Measurements from ENCODE around the gene SLC25A38. TPM values are rescaled to one million over a fixed set of nuclear protein-coding genes. Genes with fewer than 3 reads are reported as not detected.
"Not testable (repeated sequence)": the region's sequence is repeated elsewhere in the genome, so short reads cannot be mapped to it uniquely, and the experiment has no call there.

SLC25A38 gene
- total RNA-seq, 1 donor from 2014 or later: 21.0 TPM

DNA sequence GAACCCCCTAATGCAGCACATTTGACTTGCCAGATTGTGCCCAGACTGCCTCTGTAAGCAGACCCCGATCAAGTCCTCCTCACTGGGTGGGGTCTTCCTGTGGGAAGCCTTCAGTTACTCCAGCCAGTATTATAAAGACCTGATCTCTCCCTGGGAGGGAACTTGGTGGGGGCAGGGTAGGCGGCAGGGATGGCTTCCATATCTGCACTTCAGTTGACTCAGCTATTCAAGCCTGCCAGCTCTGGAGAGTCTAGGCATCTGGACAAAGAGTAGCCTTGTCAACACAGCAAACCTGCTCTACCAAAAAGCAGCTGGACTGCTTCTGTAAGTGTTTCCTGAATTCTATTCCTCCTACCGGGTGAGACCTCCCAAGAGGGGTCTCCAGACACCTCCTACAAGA, 21.0 kb upstream of the SLC25A38 start:
- H3K27me3 ChIP-seq (ENCODE audit: low read depth): peaks cover 6% of the 10 kb centered on the region
- no peak overlapping the region for H3K27ac ChIP-seq (replicated peaks)
- H3K36me3 ChIP-seq: no peaks in the 10 kb centered on the region
- H3K9me3 ChIP-seq (replicated peaks): peaks cover 8% of the 10 kb centered on the region
- H3K4me3 ChIP-seq: no peak overlapping the region
- peak; percentile 23 for DNase-seq
- intact Hi-C loops (cut with micrococcal nuclease): no loop called here
- TF ChIP-seq CTCF (IDR thresholded peaks at IDR 0.05; ENCODE audit: borderline replicate concordance): no peak
- peaks cover 11% of the 10 kb centered on the region for H3K4me1 ChIP-seq

DNA sequence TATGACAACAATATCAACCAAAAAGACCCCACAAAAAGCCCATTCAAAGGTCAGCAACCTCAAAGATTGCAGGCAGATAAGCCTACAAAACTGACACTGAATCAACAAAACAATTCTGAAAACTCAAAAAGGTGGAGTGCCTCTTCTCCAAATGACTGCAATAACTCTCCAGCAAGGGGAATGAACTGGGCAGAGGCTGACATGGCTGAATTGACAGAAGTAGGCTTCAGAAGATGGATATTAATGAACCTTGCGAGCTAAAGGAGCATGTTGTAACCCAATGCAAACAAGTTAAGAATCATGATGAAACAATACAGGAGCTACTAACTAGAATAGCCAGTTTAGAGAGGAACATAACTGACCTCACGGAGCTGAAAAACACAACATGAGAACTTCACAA, 20.4 kb upstream of the SLC25A38 start:
- Histone ChIP-seq H3K4me3 (no peak overlapping the region), H3K27ac (replicated peaks) (no peak overlapping the region), H3K9me3 (replicated peaks) (peaks cover 8% of the 10 kb centered on the region), H3K36me3 (no peaks in the 10 kb centered on the region), H3K4me1 (peaks cover 11% of the 10 kb centered on the region), H3K27me3 (ENCODE audit: low read depth) (peaks cover 3% of the 10 kb centered on the region)
- no peak for DNase-seq
- intact Hi-C loops (cut with micrococcal nuclease): no loop called here
- no peak for TF ChIP-seq CTCF (IDR thresholded peaks at IDR 0.05; ENCODE audit: borderline replicate concordance)

DNA sequence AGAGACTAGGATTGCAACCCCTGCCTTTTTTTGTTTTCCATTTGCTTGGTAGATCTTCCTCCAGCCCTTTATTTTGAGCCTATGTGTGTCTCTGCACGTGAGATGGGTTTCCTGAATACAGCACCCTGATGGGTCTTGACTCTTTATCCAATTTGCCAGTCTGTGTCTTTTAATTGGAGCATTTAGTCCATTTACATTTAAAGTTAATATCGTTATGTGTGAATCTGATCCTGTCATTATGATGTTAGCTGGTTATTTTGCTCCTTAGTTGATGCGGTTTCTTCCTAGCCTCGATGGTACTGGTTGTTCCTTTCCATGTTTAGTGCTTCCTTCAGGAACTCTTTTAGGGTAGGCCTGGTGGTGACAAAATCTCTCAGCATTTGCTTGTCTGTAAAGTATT, 12.7 kb upstream of the SLC25A38 start:
- intact Hi-C loops (cut with micrococcal nuclease); H3K36me3 ChIP-seq; H3K27ac ChIP-seq (replicated peaks); H3K4me3 ChIP-seq; H3K4me1 ChIP-seq; H3K9me3 ChIP-seq (replicated peaks); DNase-seq: not testable (repeated sequence)
- peaks cover 15% of the 10 kb centered on the region for H3K27me3 ChIP-seq (ENCODE audit: low read depth)

DNA sequence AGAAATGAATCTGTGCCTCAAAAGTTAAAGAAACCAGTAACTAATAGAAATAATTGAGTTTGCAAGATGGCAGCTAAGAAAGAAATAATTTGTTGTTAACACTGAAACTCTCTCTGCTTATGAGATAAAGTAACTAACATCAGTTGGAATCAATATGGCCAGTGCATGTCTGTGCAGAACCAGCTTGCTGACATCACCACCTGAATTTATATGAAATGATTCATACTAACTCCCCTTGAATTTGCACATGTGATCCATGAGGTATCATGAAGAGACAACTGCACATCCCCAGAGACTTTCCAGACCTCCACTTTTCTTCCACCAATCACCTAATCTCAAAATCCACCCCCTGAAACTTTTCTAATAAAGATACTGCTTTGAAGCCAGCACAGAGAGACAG, 10.3 kb upstream of the SLC25A38 start:
- Histone ChIP-seq H3K27me3 (ENCODE audit: low read depth) (peaks cover 39% of the 10 kb centered on the region), H3K4me1 (no peaks in the 10 kb centered on the region), H3K27ac (replicated peaks) (no peak overlapping the region), H3K4me3 (no peak overlapping the region), H3K9me3 (replicated peaks) (peaks cover 5% of the 10 kb centered on the region), H3K36me3 (no peaks in the 10 kb centered on the region)
- no peak for TF ChIP-seq CTCF (IDR thresholded peaks at IDR 0.05; ENCODE audit: borderline replicate concordance)
- intact Hi-C loops (cut with micrococcal nuclease): no loop called here
- DNase-seq: no peak

DNA sequence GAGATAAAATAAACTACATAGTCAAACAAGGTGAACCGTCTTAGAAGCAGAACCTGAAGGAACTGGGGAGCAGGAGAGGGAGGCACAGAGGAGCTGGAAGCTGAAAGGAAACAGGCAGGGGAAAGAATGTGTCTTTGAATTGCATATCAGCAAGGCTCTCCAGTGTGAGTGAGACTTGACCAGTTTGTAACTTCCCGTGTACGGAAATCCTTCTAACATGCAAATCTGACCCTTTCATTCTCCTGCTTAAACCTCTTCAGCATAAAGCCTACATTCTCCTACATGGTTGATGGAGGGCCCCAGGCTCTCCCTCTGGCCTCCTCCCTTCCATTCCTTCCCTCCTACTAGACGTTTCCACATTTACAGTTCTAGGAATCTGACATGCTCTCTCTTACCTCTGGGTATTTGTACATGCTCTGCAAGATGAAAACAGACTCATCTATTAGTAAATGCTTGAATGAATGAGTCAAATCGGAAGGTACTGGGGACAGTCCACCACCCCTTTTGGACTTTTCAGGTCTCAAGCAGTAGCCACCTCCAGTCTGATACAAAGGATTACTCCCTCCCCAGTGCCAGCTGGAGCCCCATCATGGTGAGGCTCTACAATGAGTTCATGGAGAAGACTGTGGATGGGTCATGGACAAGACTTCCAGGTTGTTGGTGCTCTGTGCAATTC, 6.1 kb upstream of the SLC25A38 start:
- intact Hi-C loops (cut with micrococcal nuclease): no loop called here
- Histone ChIP-seq H3K36me3 (no peaks in the 10 kb centered on the region), H3K4me3 (no peak overlapping the region), H3K27ac (replicated peaks) (no peak overlapping the region), H3K27me3 (ENCODE audit: low read depth) (peaks cover 38% of the 10 kb centered on the region), H3K4me1 (no peaks in the 10 kb centered on the region), H3K9me3 (replicated peaks) (no peaks in the 10 kb centered on the region)
- no peak for DNase-seq
- TF ChIP-seq CTCF (IDR thresholded peaks at IDR 0.05; ENCODE audit: borderline replicate concordance): no peak

- intact Hi-C loops (cut with micrococcal nuclease): no loop called here
- Histone ChIP-seq H3K4me3 (no peak overlapping the region), H3K36me3 (no peaks in the 10 kb centered on the region), H3K27ac (replicated peaks) (no peak overlapping the region), H3K27me3 (ENCODE audit: low read depth) (peaks cover 29% of the 10 kb centered on the region), H3K9me3 (replicated peaks) (no peaks in the 10 kb centered on the region), H3K4me1 (peaks cover 7% of the 10 kb centered on the region)
- peak; percentile 70 for TF ChIP-seq CTCF (IDR thresholded peaks at IDR 0.05; ENCODE audit: borderline replicate concordance)
- DNase-seq: no peak
Measured at GRCh38 chr3:39378088-39378487, 5.1 kb upstream of the SLC25A38 start.
